SK-N-MC (cell line): Measurements from ENCODE around the gene CCL26.

Source experiments
- EZH2 ChIP-seq: fragments of 200-600 bp; sonication (generic); IDR thresholded peaks from one replicate; pipeline ENCODE4 v1.6.1; 2017; ENCODE audit warnings: antibody characterized with exemption
- FOXP2 ChIP-seq: optimal IDR thresholded peaks from 2 replicates; pipeline ENCODE3; 2011; ENCODE audit warnings: mild to moderate bottlenecking, moderate library complexity; ENCODE audit not compliant: insufficient read depth; ENCODE audit errors: extremely low read length, control extremely low read depth

GRCh38 chr7:75738975-75739795 is 32.8 kb downstream of the CCL26 start:
- peak; percentile 7 for TF ChIP-seq FOXP2
- no peak for TF ChIP-seq EZH2
